ENCODE data around the gene AMIGO2. TPM values are rescaled to one million over a fixed set of nuclear protein-coding genes. Genes with fewer than 3 reads are reported as not detected.

AMIGO2 gene
- total RNA-seq, 4 donors from 2014 or later, result 4.5 to 6.7 (median 6.6) TPM

- Histone ChIP-seq H3K4me3 (no peak overlapping the region), H3K36me3 (no peaks in the 10 kb centered on the region), H3K27me3 (no peaks in the 10 kb centered on the region), H3K27ac (no peak overlapping the region), H3K4me1 (no peaks in the 10 kb centered on the region), H3K9me3 (no peaks in the 10 kb centered on the region)
- in situ Hi-C loops (cut with MboI; ENCODE audit: low pct_ligation_motif_present in 1 of 4, low pct_unique_long_range_greater_than_20kb in 1 of 4, low sequenced_read_pairs in 3 of 4) (no loop called here), intact Hi-C loops (cut with DNase I; ENCODE audit: low total_unique reads) (no loop called here)
- DNase-seq, result no peak
- no peak for TF ChIP-seq POLR2AphosphoS5 (IDR thresholded peaks at IDR 0.05)
- TF ChIP-seq EP300 (IDR thresholded peaks at IDR 0.05; ENCODE audit: low read depth), result no peak
- TF ChIP-seq POLR2A (IDR thresholded peaks at IDR 0.05), result no peak
- no peak for TF ChIP-seq CTCF (IDR thresholded peaks at IDR 0.05)
- 70 to 76% methylated on average over 2 of the region's 2 CpGs for WGBS, 2 donors (ENCODE audit: low coverage in 1 of 2)
Observed at GRCh38 chr12:47112679-47113078, 32.9 kb upstream of the AMIGO2 start.

DNA sequence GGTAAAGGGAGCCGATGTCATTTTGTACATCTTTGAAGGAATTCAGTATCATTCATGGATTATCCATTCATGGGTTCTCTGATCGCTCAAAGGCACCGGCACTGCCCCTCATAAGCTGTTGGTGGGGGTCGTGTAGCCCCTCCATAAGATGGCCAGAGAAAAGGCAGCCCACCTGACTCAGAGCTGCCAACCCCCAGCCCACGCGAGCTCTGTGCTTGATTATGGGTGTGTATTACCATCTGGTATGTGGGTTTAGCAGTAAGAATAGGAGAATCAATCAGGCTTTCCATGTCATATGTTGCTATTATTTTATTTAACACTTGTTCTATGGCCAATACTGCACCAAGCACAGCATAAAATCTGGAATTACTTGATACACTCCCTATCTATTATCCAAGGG, 32.1 kb upstream of the AMIGO2 start:
- intact Hi-C loops (cut with DNase I; ENCODE audit: low total_unique reads), result no loop called here
- H3K4me1 ChIP-seq, result no peaks in the 10 kb centered on the region
- no peak for DNase-seq
- no peak for TF ChIP-seq POLR2A (IDR thresholded peaks at IDR 0.05)
- no peak for TF ChIP-seq POLR2AphosphoS5 (IDR thresholded peaks at IDR 0.05)
- TF ChIP-seq CTCF (IDR thresholded peaks at IDR 0.05), result no peak
- no peak for TF ChIP-seq EP300 (IDR thresholded peaks at IDR 0.05; ENCODE audit: low read depth)
- in situ Hi-C loops (cut with MboI; ENCODE audit: low pct_ligation_motif_present in 1 of 4, low pct_unique_long_range_greater_than_20kb in 1 of 4, low sequenced_read_pairs in 3 of 4), result no loop called here
- H3K27me3 ChIP-seq, result no peaks in the 10 kb centered on the region
- H3K4me3 ChIP-seq, result no peak overlapping the region
- H3K36me3 ChIP-seq, result no peaks in the 10 kb centered on the region
- H3K27ac ChIP-seq, result no peak overlapping the region
- 93% methylated on average over 6 of the region's 6 CpGs; no CpG with 5 or more reads in 1 of the 2 donors for WGBS, 2 donors (ENCODE audit: low coverage in 1 of 2)
- no peaks in the 10 kb centered on the region for H3K9me3 ChIP-seq

DNA sequence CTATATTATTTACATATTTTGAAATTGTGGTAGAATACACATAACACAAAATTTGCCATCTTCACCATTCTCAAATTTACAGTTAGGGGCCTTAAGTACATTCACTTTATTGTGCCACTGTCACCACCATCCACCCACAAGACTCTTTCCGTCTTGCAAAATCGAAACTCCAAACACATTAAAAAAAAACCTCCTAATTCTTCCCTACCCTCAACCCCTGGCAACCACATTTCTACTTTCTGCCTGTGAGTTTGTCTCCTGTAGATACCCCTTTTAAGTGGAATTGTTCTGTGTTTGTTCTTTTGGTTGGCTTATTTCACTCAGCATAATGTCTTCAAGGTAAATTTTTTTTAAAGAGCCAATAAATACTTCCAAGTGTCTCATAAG, 31.6 kb upstream of the AMIGO2 start:
- Histone ChIP-seq H3K36me3 (no peaks in the 10 kb centered on the region), H3K4me3 (no peak overlapping the region), H3K27me3 (no peaks in the 10 kb centered on the region), H3K4me1 (no peaks in the 10 kb centered on the region), H3K9me3 (no peaks in the 10 kb centered on the region), H3K27ac (no peak overlapping the region)
- no peak for DNase-seq
- TF ChIP-seq POLR2AphosphoS5 (IDR thresholded peaks at IDR 0.05) (no peak), POLR2A (IDR thresholded peaks at IDR 0.05) (no peak), EP300 (IDR thresholded peaks at IDR 0.05; ENCODE audit: low read depth) (no peak), CTCF (IDR thresholded peaks at IDR 0.05) (no peak)
- in situ Hi-C loops (cut with MboI; ENCODE audit: low pct_ligation_motif_present in 1 of 4, low pct_unique_long_range_greater_than_20kb in 1 of 4, low sequenced_read_pairs in 3 of 4) (no loop called here), intact Hi-C loops (cut with DNase I; ENCODE audit: low total_unique reads) (no loop called here)
- WGBS, 2 donors (ENCODE audit: low coverage in 1 of 2), result 79 to 86% methylated on average over 2 of the region's 2 CpGs

DNA sequence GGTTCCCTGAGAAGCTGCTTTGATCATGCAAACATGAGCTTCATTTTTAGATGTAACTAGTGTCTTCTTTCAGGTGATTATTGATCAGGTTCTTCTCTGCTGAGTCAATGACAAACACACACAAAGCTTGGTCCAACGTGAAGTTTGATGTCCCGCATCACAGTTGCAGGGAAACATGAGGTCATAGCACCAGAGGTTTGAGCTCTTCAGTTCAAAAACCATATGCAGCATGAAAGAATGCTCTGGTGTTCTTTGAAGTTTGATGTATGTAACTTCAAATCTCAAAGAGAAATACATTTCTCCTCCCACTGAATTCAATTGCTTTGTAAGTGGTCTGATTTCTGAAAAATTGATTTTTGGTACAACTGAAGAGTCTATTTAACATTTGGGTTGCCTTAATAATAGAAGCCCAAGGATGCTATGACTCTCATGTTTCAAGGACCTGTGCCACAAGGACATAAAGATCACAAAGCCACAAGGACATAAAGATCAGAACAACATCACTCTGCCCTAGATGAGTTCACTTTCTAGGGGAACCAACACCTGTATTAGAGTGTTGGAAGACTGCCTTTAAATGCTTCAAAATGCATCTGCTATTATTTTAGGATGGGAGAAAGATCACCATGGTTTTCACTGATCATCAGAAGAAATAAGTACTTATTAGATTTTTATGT, 31.1 kb upstream of the AMIGO2 start:
- Histone ChIP-seq H3K4me3 (no peak overlapping the region), H3K36me3 (no peaks in the 10 kb centered on the region), H3K9me3 (no peaks in the 10 kb centered on the region), H3K27ac (no peak overlapping the region), H3K27me3 (no peaks in the 10 kb centered on the region), H3K4me1 (no peaks in the 10 kb centered on the region)
- WGBS, 2 donors (ENCODE audit: low coverage in 1 of 2), result 80 to 95% methylated on average over 1 to 2 of the region's 2 CpGs
- no peak for TF ChIP-seq EP300 (IDR thresholded peaks at IDR 0.05; ENCODE audit: low read depth)
- TF ChIP-seq CTCF (IDR thresholded peaks at IDR 0.05), result no peak
- no peak for TF ChIP-seq POLR2A (IDR thresholded peaks at IDR 0.05)
- no peak for TF ChIP-seq POLR2AphosphoS5 (IDR thresholded peaks at IDR 0.05)
- no peak for DNase-seq
- in situ Hi-C loops (cut with MboI; ENCODE audit: low pct_ligation_motif_present in 1 of 4, low pct_unique_long_range_greater_than_20kb in 1 of 4, low sequenced_read_pairs in 3 of 4) (no loop called here), intact Hi-C loops (cut with DNase I; ENCODE audit: low total_unique reads) (no loop called here)
